GM18873 (cell line): ENCODE data around the gene PDPK1.
A peak's percentile ranks its signal among the peaks of the same experiment; 100 is the strongest.
"Not testable (repeated sequence)": the region's sequence is repeated elsewhere in the genome, so short reads cannot be mapped to it uniquely, and the experiment has no call there.

Experiments
- ATAC-seq: cut with Tn5 transposase; IDR thresholded peaks from one replicate; pipeline ENCODE4 v1.9.1; 2021; ENCODE audit warnings: mild to moderate bottlenecking, moderate library complexity, moderate number of reproducible peaks; ENCODE audit not compliant: unreplicated experiment, low FRiP score

PDPK1 gene

DNA sequence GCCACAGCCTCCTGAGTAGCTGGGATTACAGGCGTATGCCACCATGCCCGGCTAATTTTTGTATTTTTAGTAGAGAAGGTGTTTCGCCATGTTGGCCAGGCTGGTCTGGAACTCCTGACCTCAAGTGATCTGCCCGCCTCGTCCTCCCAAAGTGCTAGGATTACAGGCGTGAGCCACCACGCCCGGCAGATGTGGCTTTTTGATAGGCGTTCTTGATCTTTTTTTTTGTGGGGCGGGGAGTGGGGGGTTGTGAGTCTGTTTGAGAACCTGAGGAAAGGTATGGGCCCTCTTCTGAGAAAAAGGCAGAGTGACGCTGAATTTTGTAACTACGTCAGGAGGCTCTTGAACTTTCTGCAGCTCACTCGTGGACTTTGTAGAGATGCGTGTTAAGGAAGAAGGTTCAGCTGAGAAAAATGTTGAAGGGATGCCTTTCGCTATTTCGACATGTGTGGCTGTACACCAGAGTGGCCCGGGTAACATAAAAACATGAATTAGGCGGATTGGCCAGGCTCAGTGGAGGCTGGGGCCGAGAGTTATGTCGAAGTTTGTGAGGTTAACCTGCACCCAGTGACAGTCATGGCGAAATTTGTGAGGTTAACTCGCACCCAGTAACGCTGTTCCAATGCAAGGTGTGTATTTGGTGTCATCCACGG lies 1.5 kb downstream of the PDPK1 start:
- not testable (repeated sequence) for ATAC-seq

- ATAC-seq, result not testable (repeated sequence)
Measured at GRCh38 chr16:2539845-2540458, 2.1 kb downstream of the PDPK1 start.

GRCh38 chr16:2540912-2541311 lies 3.1 kb downstream of the PDPK1 start:
- ATAC-seq, result not testable (repeated sequence)

DNA sequence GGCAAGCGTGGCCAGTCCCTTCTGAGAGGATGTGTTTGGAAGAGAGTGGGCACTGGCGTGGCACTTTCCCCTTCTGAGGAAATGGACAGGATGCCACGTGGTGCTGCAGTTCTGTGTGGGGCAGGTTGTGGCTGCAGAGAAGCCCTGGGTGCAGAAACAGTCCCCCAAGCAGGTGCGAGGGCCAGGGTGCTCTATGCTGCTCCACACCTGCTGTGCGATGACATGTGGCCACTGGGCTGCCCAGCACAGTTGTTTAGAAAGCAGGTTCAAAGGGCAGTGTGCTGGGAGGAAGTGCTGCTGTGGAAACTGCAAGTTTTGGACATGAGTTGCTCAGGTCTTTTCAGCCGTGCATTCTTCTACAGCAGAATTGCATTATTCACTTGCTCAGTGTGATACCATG lies 3.6 kb downstream of the PDPK1 start:
- ATAC-seq, result not testable (repeated sequence)

DNA sequence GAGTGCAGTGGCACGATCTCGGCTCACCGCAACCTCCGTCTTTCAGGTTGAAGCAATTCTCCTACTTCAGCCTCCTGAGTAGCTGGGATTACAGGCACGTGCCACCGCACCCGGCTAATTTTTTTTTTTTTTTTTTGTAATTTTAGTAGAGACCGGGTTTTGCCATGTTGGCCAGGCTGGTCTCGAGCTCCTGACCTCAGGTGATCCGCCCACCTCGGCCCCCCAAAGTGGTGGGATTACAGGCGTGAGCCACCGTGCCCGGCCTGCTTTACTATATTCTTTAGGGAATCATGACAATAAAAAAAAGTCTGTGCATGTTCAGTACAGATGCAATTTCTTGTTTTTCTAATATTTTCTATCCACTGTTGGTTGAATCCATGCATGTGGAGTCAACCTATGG lies 6.0 kb downstream of the PDPK1 start:
- ATAC-seq, result not testable (repeated sequence)

GRCh38 chr16:2550283-2550878 lies 12.6 kb downstream of the PDPK1 start:
- not testable (repeated sequence) for ATAC-seq

DNA sequence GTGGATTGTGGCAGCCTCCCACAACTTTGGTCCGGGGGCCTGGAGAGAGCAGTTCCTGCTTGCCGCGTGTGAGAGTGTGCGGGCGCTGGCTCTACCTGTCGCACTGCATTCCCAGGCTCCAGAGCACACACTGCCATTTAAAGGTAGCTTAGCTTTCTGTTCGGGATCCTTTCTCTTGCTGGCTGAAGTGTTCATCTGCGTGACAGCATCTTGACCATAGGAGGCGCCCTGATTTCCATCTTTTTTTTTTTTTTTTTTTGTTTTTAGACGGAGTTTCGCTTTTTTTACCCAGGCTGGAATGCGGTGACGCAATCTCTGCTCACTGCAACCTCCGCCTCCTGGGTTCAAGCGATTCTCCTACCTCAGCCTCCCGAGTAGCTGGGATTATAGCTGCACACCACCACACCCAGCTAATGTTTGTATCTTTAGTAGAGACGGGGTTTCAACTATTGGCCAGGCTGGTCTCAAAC lies 13.6 kb downstream of the PDPK1 start:
- not testable (repeated sequence) for ATAC-seq

- ATAC-seq, result not testable (repeated sequence)
Measured at GRCh38 chr16:2554709-2555425, 17.0 kb downstream of the PDPK1 start.

DNA sequence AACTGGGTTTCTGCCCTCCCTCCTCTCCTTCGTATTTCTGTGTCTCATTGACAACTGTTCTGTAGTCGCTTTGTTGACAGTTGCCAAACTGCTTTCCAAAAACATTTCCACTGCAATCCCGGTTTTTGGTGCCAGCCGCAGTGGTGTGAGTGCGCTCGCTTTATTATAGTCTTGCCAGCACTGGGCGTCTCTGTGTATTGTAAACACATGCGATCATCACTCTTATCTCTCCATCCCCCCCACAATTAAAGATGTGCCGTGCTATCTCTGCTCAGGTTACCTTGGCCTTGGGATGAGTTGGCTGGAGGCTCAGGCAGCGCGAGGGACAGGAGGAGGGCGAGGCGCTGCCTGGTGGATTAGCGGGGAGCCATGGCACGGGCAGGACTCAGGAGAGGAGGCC lies 19.3 kb downstream of the PDPK1 start:
- ATAC-seq, result not testable (repeated sequence)

GRCh38 chr16:2560131-2560797 lies 22.4 kb downstream of the PDPK1 start:
- peak; percentile 27 for ATAC-seq

DNA sequence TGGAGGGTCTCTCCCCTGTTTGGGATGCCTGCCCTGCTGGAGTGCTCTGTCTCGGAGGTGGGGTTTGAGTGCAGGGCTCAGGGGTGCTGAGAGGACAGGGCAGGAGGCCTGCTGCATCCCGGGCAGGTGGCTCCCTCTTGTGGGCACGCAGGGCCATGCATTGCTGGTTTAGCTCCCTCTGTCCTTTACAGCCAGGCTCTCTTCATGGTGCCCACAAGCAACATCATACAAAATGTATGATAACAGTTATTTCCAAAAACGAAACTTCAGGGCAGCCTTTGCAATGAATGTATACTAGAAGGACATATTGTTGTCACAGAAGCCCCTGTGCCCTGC lies 22.9 kb downstream of the PDPK1 start:
- ATAC-seq, result peak; percentile 49

GRCh38 chr16:2567506-2567905 lies 29.7 kb downstream of the PDPK1 start:
- ATAC-seq, result not testable (repeated sequence)

- ATAC-seq, result not testable (repeated sequence)
Measured at GRCh38 chr16:2568573-2568972, 30.8 kb downstream of the PDPK1 start.

- ATAC-seq, result not testable (repeated sequence)
Measured at GRCh38 chr16:2572704-2573103, 34.9 kb downstream of the PDPK1 start.

DNA sequence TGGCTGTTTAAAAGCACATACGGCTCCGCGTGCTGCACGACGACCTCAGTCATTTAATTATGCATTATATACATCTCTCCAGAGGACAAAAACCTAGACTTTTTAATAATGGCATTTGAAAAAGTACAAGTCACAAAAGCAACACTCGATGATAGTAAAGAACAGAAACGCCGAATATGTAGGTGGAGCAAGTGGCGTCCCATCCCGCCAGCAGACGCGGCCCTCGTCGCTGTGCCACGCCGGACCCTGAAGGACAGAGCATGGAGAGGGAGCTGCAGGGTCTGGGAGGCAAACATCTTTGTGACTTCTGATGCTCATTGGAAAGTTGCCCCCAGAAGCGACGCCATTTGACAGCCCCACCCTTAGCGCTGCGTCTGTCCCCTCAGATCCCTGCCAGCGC lies 38.0 kb downstream of the PDPK1 start:
- not testable (repeated sequence) for ATAC-seq

DNA sequence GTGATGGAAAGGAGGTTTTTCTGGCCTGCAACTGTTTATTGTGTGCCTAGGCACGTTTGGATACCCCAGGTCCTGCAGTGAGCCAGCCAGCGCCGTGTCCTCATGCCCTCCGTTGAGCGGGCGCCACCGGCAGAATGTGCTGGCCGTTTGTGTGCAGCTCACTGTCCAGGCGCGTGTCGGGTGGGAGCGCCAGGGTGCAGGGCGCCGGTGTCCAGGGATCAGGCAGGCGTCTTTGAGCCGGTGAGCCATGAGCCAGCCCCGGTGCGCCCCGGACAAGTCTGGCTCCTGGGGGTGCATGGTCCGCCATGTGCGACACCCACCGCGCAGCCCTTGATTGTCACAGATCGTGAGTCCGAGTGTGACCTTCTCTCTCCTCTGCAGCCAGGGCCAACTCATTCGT lies 39.2 kb downstream of the PDPK1 start:
- ATAC-seq, result not testable (repeated sequence)

DNA sequence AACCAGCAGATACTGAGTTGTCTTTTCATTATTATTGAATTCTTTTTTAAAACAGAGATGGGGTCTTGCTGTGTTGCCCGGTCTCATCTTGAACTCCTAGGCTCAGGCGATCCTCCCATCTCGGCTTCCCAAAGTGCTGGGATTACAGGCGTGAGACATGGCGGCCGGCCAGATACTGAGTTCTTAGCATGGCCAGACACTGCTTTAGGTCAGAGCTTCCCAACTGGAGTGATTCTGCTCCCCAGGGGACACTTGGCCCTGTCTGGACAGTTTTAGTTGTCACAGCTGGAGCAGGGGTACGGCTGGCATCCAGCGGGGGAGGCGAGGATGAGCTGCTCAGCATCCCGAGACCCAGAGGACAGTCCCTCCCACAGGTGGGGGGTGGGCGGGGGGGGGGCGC lies 41.1 kb downstream of the PDPK1 start:
- not testable (repeated sequence) for ATAC-seq

- ATAC-seq, result not testable (repeated sequence)
Measured at GRCh38 chr16:2580143-2580542, 42.3 kb downstream of the PDPK1 start.

- not testable (repeated sequence) for ATAC-seq
Measured at GRCh38 chr16:2580818-2581217, 43.0 kb downstream of the PDPK1 start.
